Cerebellar nuclear complex (tissue), 1 donor: ENCODE measurements around the gene TIAL1.
"Not testable (repeated sequence)": the region's sequence is repeated elsewhere in the genome, so short reads cannot be mapped to it uniquely, and the experiment has no call there.

Experiments used
- DNase-seq, 2 experiments: peaks; one replicate each; lab custom pipeline; 2025; lab: John Stamatoyannopoulos, UW

Gene TIAL1

DNA sequence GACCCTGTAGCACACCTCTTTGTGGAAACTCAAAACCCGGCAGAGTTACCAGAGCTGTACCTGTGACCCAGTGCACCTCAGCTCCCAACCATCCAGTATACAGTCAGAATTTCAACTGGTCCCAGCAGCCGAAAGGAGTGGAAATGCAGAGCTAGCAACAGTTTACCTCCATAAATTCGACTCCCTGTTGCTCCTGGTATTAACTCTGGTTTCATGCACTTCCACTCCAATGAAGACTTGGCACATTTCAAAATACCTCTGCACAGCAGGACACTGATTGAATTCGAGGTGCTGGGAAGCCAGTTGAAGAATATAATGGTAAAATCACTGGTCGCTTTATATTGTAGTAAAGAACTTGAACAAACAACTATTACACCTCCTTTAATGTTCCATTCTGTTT lies 17.9 kb upstream of the TIAL1 start:
- no peak for DNase-seq

- no peak for DNase-seq
These were observed 17.0 kb upstream of the TIAL1 start for GRCh38 chr10:119613741-119614140.

DNA sequence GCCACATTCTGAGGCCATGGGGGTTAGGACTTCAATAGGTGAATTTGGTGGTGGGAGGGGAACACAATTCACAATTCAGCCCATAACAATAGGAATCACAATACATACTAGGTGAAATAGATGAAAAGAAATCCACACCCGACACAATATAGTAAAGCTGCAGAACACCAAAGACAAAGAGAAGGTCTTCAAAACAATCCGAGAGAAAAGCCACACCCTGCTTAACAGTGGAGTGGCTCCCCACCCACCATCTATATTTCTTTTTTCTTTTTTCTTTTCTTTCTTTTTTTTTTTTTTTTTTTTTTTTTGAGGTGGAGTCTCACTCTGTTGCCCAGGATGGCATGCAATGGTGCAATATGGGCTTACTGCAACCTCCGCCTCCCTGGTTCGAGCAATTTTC lies 14.7 kb upstream of the TIAL1 start:
- no peak for DNase-seq

- no peak for DNase-seq
These were observed 12.8 kb upstream of the TIAL1 start for GRCh38 chr10:119609516-119609915.

GRCh38 chr10:119608316-119609155 lies 11.8 kb upstream of the TIAL1 start:
- DNase-seq, result peak in 1 of 2 experiments; percentile 11

GRCh38 chr10:119604468-119604867 lies 7.7 kb upstream of the TIAL1 start:
- DNase-seq, result no peak

- no peak for DNase-seq
These were observed 5.7 kb upstream of the TIAL1 start for GRCh38 chr10:119602241-119603095.

DNA sequence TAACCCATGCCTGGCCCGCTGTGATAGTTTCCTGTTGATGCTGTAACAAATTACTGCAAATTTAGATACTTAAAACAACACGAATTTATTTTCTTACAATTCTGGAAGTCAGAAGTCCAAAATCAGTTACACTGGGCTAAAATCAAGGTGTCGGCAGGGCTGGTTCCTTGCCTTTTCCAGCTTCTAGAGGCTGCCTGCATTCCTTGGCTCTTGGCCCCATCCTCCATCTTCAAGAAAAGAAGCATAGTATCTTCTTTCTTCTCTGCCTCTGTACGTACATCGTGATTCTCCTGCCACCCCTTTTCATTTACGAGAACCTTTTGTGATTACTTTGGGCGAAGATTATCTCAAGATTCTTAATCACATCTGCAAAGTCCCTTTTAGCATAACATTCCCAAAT lies 1.6 kb upstream of the TIAL1 start:
- no peak for DNase-seq

GRCh38 chr10:119597405-119598186 lies 832 bp upstream of the TIAL1 start:
- DNase-seq, result no peak

DNA sequence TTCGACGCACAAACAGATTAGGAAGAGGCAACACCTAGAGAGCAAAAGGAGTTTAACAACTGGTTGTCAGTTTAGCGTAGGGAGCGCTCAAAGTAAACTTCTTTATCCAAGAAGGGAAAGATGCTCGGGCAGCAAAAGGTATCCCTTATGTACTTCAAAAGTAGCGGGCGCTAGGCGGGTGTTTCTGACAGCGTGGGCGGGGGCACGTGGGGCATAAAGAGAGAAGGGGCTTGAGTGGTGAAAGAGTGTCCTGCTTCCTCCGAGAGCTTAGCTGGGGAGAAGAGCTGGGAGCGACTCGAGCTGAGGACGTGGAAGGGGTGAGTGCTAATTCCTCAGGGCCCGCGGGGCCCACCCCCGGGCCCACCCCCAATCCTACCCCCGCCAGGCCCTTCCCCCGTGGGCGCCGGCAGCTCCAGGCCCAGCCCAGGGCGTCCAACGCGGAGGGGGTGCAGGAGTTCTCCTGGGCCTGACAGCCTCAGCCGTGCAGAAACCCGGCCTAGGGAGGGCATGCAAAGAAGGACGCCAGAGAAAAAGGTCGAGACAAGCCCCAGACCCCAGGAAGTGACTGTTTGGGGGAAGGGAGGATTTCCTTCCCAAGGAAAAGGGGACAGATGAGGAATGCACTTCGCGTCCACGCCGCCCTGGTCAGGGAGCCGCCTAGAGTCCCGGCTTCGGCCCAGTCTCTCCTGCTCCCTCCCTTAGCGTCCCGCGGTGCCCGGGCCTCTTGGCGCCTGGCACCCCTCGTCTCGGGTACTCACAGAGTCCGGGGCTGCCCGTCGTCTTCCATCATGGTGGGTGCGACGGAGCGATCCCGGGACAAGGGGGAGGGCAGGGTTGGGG lies 868 bp downstream of the TIAL1 start:
- DNase-seq, result no peak

DNA sequence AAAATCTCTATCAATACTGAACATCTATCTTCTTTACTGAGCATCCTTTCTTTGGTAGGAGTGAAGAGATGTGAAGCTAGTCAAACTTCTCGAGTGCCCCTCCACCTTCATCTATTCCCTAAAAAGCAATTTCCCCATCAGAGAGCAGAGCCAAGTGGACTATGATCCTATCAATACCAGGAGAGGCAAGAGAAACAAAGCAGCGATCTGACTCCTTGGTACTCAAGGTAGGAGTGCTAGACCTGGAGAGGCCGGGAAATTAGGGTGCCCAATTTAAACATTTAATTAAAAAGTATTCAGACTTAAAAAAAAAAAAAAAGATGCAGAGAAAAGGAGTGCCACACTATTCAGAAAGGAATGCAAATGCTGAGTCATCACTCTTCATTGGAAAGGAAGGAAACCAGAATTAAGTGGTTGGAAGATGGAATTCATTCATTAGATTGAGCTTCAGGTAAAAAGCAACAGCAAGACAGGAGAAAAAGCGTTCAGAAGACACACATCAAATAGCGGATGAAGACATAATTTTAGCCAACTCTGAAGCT lies 1.6 kb downstream of the TIAL1 start:
- no peak for DNase-seq

DNA sequence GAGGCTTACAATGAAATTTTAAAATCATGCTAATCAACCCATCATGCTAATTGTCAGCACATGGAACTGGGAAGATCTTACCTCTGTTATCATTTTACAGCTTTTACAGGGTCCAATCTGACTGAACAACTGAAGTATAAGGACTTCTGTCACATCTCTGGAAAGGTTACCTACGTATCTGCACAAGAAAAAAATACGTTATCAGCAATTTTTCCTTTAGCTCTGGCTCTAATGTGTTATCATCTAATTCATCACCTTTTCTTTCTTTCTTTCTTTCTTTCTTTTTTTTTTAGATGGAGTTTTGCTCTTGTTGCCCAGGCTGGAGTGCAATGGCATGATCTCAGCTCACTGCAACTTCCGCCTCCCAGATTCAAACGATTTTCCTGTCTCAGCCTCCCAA lies 8.7 kb downstream of the TIAL1 start:
- no peak for DNase-seq

- no peak for DNase-seq
These were observed 18.4 kb downstream of the TIAL1 start for GRCh38 chr10:119578355-119578754.

GRCh38 chr10:119575991-119576390 lies 20.8 kb downstream of the TIAL1 start:
- DNase-seq, result no peak

- DNase-seq, result no peak
These were observed 21.3 kb downstream of the TIAL1 start for GRCh38 chr10:119575506-119575905.

DNA sequence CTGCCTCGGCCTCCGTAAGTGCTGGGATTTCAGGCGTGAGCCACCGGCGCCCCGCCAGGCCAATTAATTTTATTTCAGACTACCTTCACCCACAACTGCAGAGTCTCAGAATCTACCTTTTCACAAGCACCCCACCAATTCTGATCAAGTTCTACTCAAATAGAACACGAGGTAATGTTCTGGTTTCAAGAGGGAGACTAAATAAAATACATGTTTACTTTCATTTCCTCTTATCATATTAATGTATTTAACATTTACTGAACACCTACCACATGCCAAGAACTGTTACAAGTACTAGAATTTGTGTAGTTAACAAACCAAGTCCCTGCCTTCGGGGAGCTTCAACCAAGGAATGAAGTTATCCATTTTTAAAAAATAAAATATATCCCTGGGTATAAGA lies 28.8 kb downstream of the TIAL1 start:
- no peak for DNase-seq

GRCh38 chr10:119562097-119562496 lies 34.7 kb downstream of the TIAL1 start:
- no peak for DNase-seq

DNA sequence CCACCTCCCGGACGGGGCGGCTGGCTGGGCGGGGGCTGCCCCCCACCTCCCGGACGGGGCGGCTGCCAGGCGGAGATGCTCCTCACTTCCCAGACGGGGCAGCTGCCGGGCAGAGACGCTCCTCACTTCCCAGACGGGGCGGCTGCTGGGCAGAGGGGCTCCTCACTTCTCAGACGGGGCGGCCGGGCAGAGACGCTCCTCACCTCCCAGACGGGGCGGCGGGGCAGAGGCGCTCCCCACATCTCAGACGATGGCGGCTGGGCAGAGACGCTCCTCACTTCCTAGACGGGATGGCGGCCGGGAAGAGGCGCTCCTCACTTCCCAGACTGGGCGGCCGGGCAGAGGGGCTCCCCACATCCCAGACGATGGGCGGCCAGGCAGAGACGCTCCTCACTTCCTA lies 37.3 kb downstream of the TIAL1 start:
- DNase-seq, result not testable (repeated sequence)

DNA sequence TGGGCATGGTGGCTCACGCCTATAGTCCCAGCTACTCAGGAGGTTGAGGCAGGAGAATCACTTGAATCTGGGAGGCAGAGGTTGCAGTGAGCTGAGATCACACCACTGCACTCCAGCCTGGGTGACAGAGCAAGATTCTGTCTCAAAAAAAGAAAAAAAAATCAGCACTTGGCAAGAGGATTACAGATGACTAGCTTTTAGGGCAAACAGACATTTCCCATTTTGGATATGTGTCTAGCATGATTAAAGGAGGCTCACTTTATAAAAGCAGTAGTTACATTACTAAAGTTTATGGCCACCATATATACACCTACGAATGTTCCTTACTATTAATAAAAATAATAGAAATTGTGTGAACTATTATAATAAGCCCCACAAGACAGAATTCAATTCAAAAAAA lies 40.7 kb downstream of the TIAL1 start:
- not testable (repeated sequence) for DNase-seq

DNA sequence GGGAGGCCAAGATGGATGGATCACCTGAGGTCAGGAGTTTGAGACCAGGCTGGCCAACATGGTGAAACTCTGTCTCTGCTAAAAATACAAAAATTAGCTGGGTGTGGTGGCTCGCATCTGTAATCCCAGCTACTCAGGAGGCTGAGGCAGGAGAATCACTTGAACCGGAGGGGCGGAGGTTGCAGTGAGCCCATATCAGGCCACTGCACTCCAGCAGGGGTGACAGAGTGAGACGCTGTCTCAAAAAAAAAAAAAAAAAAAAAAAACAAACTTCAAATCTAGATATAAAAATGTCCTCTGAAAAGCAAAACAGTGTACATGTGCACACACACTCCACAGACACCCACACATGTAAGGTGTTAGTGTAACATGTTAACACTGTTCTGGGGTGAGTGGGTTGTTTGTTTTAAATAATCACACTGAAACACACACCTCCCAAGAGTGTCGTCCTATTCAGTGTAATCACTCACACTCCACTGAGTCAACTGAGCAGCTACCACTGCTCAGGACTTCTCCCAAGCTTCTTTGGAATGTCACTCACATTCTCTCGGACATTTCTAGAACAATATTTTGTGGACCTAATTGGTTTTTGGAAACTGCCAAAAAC lies 41.5 kb downstream of the TIAL1 start:
- DNase-seq, result no peak

DNA sequence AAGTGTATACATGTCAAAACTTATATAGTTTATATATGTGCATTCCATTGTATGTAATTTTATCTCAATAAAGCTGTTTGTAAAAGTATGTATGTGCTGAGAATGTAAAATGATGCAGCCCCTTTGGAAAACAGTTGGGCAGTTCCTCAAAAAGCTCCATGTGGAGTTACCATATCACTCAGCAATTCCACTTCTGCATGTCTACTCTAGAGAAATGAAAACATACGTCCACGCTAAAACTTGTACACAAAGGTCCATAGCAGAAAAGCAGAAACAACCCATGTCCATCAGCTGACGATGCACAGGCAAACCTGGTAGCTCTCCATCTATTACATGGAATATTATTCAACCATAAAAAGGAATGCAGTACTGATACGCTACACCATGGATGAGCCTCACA lies 45.9 kb downstream of the TIAL1 start:
- DNase-seq, result no peak
